ENCODE data around the gene ETS1.

ETS1 gene

DNA sequence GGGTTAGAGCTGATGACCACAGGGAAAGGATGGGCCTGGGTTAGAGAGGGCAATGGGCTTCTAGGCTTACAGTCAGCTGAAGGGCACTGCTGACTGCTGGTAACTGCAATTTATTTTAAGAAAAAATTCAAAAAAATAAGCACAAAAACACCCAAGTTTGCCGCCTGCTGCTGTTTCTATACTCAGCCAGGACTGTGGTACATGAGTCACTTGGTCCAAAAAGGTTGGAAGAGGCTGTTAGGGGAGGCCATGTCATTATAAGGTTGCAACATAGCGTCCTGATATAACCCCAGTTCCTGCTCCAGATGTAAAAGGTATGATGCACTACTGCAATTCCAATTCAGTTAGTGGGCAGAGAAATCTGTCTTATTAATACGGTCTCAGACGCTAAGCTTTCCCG is 98.9 kb downstream of the ETS1 start:
- no peak overlapping the region for H3K4me3 ChIP-seq (ENCODE audit: low read length)
- H2BK120ac ChIP-seq (ENCODE audit: low read depth, low read length), result no peak overlapping the region
- H3K23ac ChIP-seq (ENCODE audit: low read length), result no peak overlapping the region
- no peak overlapping the region for H3K18ac ChIP-seq (ENCODE audit: low read length)
- no peaks in the 10 kb centered on the region for H3K36me3 ChIP-seq (ENCODE audit: control insufficient read depth, insufficient read depth, low read length)
- no peaks in the 10 kb centered on the region for H3K27me3 ChIP-seq (ENCODE audit: insufficient read depth, low read length, poor library complexity)
- DNase-seq, result no peak
- H3K27ac ChIP-seq (ENCODE audit: low read depth, low read length), result no peak overlapping the region
- no peak overlapping the region for H2BK15ac ChIP-seq (replicated peaks; ENCODE audit: low read depth)
- no peak overlapping the region for H3K9ac ChIP-seq (ENCODE audit: low read length)
- H2AK5ac ChIP-seq (ENCODE audit: low read length), result no peak overlapping the region
- no peak overlapping the region for H2BK5ac ChIP-seq (ENCODE audit: low read length)
- no peak overlapping the region for H3K4ac ChIP-seq (ENCODE audit: low read depth, low read length)
- H3K4me2 ChIP-seq (ENCODE audit: low read length), result no peak overlapping the region
- no peaks in the 10 kb centered on the region for H3K4me1 ChIP-seq (ENCODE audit: control insufficient read depth, low read depth, low read length)
- no peak overlapping the region for H4K5ac ChIP-seq (ENCODE audit: low read length)
- H3K56ac ChIP-seq (ENCODE audit: low read length), result no peak overlapping the region
- WGBS (ENCODE audit: extremely low coverage, insufficient coverage, low lambda C conversion rate), result no CpG with 5 or more reads among the region's 5 CpGs
- H3K79me1 ChIP-seq (ENCODE audit: low read length), result peaks cover 9% of the 10 kb centered on the region
- H4K8ac ChIP-seq (ENCODE audit: low read depth, low read length), result no peak overlapping the region
- peaks cover 3% of the 10 kb centered on the region for H3K79me2 ChIP-seq (ENCODE audit: control insufficient read depth, insufficient read depth, low read length)

DNA sequence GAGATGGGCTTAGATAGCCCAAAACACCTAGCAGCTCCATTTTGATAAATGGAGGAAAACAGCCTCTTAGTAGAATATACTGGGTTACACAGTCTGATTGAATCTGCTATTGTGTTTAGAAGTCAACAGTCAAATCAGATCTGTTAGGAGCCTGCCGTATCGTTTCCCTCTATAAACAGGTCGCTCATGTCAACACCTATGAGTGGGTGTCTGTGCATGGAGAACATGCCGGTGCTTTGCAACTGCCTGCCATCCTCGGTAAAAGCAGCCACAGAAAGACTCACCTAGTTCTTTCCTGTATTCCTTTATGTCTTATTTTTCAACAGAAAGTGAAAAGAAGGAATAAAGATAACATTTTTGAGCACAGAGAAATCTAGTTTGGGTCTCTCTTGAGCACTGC is 99.4 kb downstream of the ETS1 start:
- peaks cover 3% of the 10 kb centered on the region for H3K79me2 ChIP-seq (ENCODE audit: control insufficient read depth, insufficient read depth, low read length)
- H4K8ac ChIP-seq (ENCODE audit: low read depth, low read length), result no peak overlapping the region
- H2BK120ac ChIP-seq (ENCODE audit: low read depth, low read length), result no peak overlapping the region
- no peak overlapping the region for H3K56ac ChIP-seq (ENCODE audit: low read length)
- no peak overlapping the region for H3K27ac ChIP-seq (ENCODE audit: low read depth, low read length)
- H3K9ac ChIP-seq (ENCODE audit: low read length), result no peak overlapping the region
- H3K4me1 ChIP-seq (ENCODE audit: control insufficient read depth, low read depth, low read length), result no peaks in the 10 kb centered on the region
- no peaks in the 10 kb centered on the region for H3K36me3 ChIP-seq (ENCODE audit: control insufficient read depth, insufficient read depth, low read length)
- H2AK5ac ChIP-seq (ENCODE audit: low read length), result no peak overlapping the region
- no peak overlapping the region for H4K5ac ChIP-seq (ENCODE audit: low read length)
- no peak for DNase-seq
- no peak overlapping the region for H3K4me2 ChIP-seq (ENCODE audit: low read length)
- H3K27me3 ChIP-seq (ENCODE audit: insufficient read depth, low read length, poor library complexity), result no peaks in the 10 kb centered on the region
- no CpG with 5 or more reads among the region's 5 CpGs for WGBS (ENCODE audit: extremely low coverage, insufficient coverage, low lambda C conversion rate)
- H2BK15ac ChIP-seq (replicated peaks; ENCODE audit: low read depth), result no peak overlapping the region
- no peak overlapping the region for H3K4ac ChIP-seq (ENCODE audit: low read depth, low read length)
- no peak overlapping the region for H3K18ac ChIP-seq (ENCODE audit: low read length)
- no peak overlapping the region for H2BK5ac ChIP-seq (ENCODE audit: low read length)
- no peak overlapping the region for H3K23ac ChIP-seq (ENCODE audit: low read length)
- H3K4me3 ChIP-seq (ENCODE audit: low read length), result no peak overlapping the region
- peaks cover 5% of the 10 kb centered on the region for H3K79me1 ChIP-seq (ENCODE audit: low read length)

- H3K79me2 ChIP-seq (ENCODE audit: control insufficient read depth, insufficient read depth, low read length), result no peaks in the 10 kb centered on the region
Observed at GRCh38 chr11:128484172-128484571, 103.2 kb downstream of the ETS1 start.

DNA sequence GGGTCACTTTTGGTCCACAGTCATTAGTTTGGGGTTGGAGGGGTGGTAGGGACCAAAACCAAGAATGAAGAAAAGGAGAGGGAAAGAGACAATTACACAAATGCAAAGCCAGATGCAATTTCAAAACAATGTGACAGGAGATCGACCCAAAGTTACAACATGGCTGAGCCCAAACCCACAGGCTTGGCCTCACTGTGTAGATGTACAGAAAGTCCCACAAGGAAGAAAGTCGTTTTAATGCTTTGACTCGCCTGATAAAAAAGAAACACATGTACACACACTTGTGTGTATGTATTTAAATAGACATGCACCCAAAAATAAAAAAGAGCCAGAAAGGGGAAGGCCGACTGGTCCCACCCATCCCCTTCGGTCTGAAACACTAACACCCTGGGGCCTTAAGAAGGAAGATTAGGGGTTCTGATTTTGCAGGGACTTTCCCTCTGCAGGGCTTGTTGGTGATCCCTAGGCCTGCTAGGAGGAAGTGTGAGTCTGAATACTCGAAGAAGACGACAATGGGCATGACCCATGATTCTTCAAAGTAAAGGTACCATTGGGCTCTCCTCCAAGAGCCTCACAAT is 104.1 kb downstream of the ETS1 start:
- Histone ChIP-seq H3K36me3 (ENCODE audit: control insufficient read depth, insufficient read depth, low read length) (no peaks in the 10 kb centered on the region), H3K79me1 (ENCODE audit: low read length) (no peaks in the 10 kb centered on the region), H4K5ac (ENCODE audit: low read length) (no peak overlapping the region), H3K4ac (ENCODE audit: low read depth, low read length) (no peak overlapping the region), H3K4me3 (ENCODE audit: low read length) (no peak overlapping the region), H2BK120ac (ENCODE audit: low read depth, low read length) (no peak overlapping the region), H3K56ac (ENCODE audit: low read length) (no peak overlapping the region), H3K4me2 (ENCODE audit: low read length) (no peak overlapping the region), H3K79me2 (ENCODE audit: control insufficient read depth, insufficient read depth, low read length) (no peaks in the 10 kb centered on the region), H3K9ac (ENCODE audit: low read length) (no peak overlapping the region), H4K8ac (ENCODE audit: low read depth, low read length) (no peak overlapping the region), H2BK15ac (replicated peaks; ENCODE audit: low read depth) (no peak overlapping the region), H3K27ac (ENCODE audit: low read depth, low read length) (no peak overlapping the region), H3K23ac (ENCODE audit: low read length) (no peak overlapping the region), H2BK5ac (ENCODE audit: low read length) (no peak overlapping the region), H3K4me1 (ENCODE audit: control insufficient read depth, low read depth, low read length) (no peaks in the 10 kb centered on the region), H3K27me3 (ENCODE audit: insufficient read depth, low read length, poor library complexity) (no peaks in the 10 kb centered on the region), H2AK5ac (ENCODE audit: low read length) (no peak overlapping the region), H3K18ac (ENCODE audit: low read length) (no peak overlapping the region)
- no peak for DNase-seq
- WGBS (ENCODE audit: extremely low coverage, insufficient coverage, low lambda C conversion rate), result no CpG with 5 or more reads among the region's 7 CpGs

More at GRCh38 chr11:128484172-128484571, 103.2 kb downstream of the ETS1 start:
- H3K4me2 ChIP-seq (ENCODE audit: low read length), result no peak overlapping the region
- H4K8ac ChIP-seq (ENCODE audit: low read depth, low read length), result no peak overlapping the region
- H3K4me1 ChIP-seq (ENCODE audit: control insufficient read depth, low read depth, low read length), result no peaks in the 10 kb centered on the region
- H4K5ac ChIP-seq (ENCODE audit: low read length), result no peak overlapping the region
- no peak overlapping the region for H3K4ac ChIP-seq (ENCODE audit: low read depth, low read length)
- H3K27me3 ChIP-seq (ENCODE audit: insufficient read depth, low read length, poor library complexity), result no peaks in the 10 kb centered on the region
- no peak overlapping the region for H3K4me3 ChIP-seq (ENCODE audit: low read length)
- H3K36me3 ChIP-seq (ENCODE audit: control insufficient read depth, insufficient read depth, low read length), result no peaks in the 10 kb centered on the region
- H2BK120ac ChIP-seq (ENCODE audit: low read depth, low read length), result no peak overlapping the region
- no peak overlapping the region for H3K27ac ChIP-seq (ENCODE audit: low read depth, low read length)
- DNase-seq, result peak; percentile 64
- no peak overlapping the region for H3K56ac ChIP-seq (ENCODE audit: low read length)
- no peak overlapping the region for H2BK5ac ChIP-seq (ENCODE audit: low read length)
- WGBS (ENCODE audit: extremely low coverage, insufficient coverage, low lambda C conversion rate), result no CpG with 5 or more reads among the region's 4 CpGs
- H3K18ac ChIP-seq (ENCODE audit: low read length), result no peak overlapping the region
- no peak overlapping the region for H2BK15ac ChIP-seq (replicated peaks; ENCODE audit: low read depth)
- H2AK5ac ChIP-seq (ENCODE audit: low read length), result no peak overlapping the region
- no peak overlapping the region for H3K9ac ChIP-seq (ENCODE audit: low read length)
- H3K23ac ChIP-seq (ENCODE audit: low read length), result no peak overlapping the region
- no peaks in the 10 kb centered on the region for H3K79me1 ChIP-seq (ENCODE audit: low read length)

- no peak overlapping the region for H3K4ac ChIP-seq (ENCODE audit: low read depth, low read length)
- H3K9ac ChIP-seq (ENCODE audit: low read length), result no peak overlapping the region
- no peak overlapping the region for H2BK15ac ChIP-seq (replicated peaks; ENCODE audit: low read depth)
- WGBS (ENCODE audit: extremely low coverage, insufficient coverage, low lambda C conversion rate), result no CpG with 5 or more reads among the region's 11 CpGs
- no peak for DNase-seq
- H3K18ac ChIP-seq (ENCODE audit: low read length), result no peak overlapping the region
- H3K27me3 ChIP-seq (ENCODE audit: insufficient read depth, low read length, poor library complexity), result no peaks in the 10 kb centered on the region
- H4K5ac ChIP-seq (ENCODE audit: low read length), result no peak overlapping the region
- H3K4me1 ChIP-seq (ENCODE audit: control insufficient read depth, low read depth, low read length), result no peaks in the 10 kb centered on the region
- no peak overlapping the region for H3K23ac ChIP-seq (ENCODE audit: low read length)
- no peaks in the 10 kb centered on the region for H3K79me1 ChIP-seq (ENCODE audit: low read length)
- H3K4me3 ChIP-seq (ENCODE audit: low read length), result no peak overlapping the region
- no peaks in the 10 kb centered on the region for H3K79me2 ChIP-seq (ENCODE audit: control insufficient read depth, insufficient read depth, low read length)
- no peak overlapping the region for H4K8ac ChIP-seq (ENCODE audit: low read depth, low read length)
- H3K4me2 ChIP-seq (ENCODE audit: low read length), result no peak overlapping the region
- H3K56ac ChIP-seq (ENCODE audit: low read length), result no peak overlapping the region
- H2BK5ac ChIP-seq (ENCODE audit: low read length), result no peak overlapping the region
- no peaks in the 10 kb centered on the region for H3K36me3 ChIP-seq (ENCODE audit: control insufficient read depth, insufficient read depth, low read length)
- H2AK5ac ChIP-seq (ENCODE audit: low read length), result no peak overlapping the region
- no peak overlapping the region for H2BK120ac ChIP-seq (ENCODE audit: low read depth, low read length)
- no peak overlapping the region for H3K27ac ChIP-seq (ENCODE audit: low read depth, low read length)
Observed at GRCh38 chr11:128482512-128483191, 104.7 kb downstream of the ETS1 start.

DNA sequence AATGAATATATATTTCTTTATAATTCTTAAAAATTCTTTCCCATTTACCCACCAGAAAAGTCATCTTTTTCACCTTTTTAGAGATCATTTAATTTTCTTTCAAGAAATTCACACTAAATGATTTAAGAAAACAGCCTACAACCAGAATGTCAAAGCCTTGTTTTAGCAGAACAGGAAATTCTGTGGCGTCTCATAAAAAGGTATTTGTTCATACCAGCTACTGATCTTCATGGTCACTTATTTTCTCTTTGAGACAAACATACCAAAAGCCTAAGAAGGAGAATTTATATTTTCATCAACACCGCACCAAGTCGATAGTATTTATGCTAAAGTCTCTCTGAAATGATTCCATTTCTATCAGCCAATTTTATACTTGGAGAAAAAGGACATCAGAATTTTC is 105.3 kb downstream of the ETS1 start:
- no peak overlapping the region for H3K9ac ChIP-seq (ENCODE audit: low read length)
- no peak overlapping the region for H2AK5ac ChIP-seq (ENCODE audit: low read length)
- no peak overlapping the region for H4K8ac ChIP-seq (ENCODE audit: low read depth, low read length)
- no peaks in the 10 kb centered on the region for H3K79me1 ChIP-seq (ENCODE audit: low read length)
- H2BK15ac ChIP-seq (replicated peaks; ENCODE audit: low read depth), result no peak overlapping the region
- H3K18ac ChIP-seq (ENCODE audit: low read length), result no peak overlapping the region
- H2BK120ac ChIP-seq (ENCODE audit: low read depth, low read length), result no peak overlapping the region
- no peak overlapping the region for H3K27ac ChIP-seq (ENCODE audit: low read depth, low read length)
- no peaks in the 10 kb centered on the region for H3K27me3 ChIP-seq (ENCODE audit: insufficient read depth, low read length, poor library complexity)
- peaks cover 3% of the 10 kb centered on the region for H3K4me1 ChIP-seq (ENCODE audit: control insufficient read depth, low read depth, low read length)
- H3K36me3 ChIP-seq (ENCODE audit: control insufficient read depth, insufficient read depth, low read length), result no peaks in the 10 kb centered on the region
- no peak overlapping the region for H3K23ac ChIP-seq (ENCODE audit: low read length)
- no peak overlapping the region for H2BK5ac ChIP-seq (ENCODE audit: low read length)
- H4K5ac ChIP-seq (ENCODE audit: low read length), result no peak overlapping the region
- DNase-seq, result no peak
- WGBS (ENCODE audit: extremely low coverage, insufficient coverage, low lambda C conversion rate), result no CpG with 5 or more reads among the region's 3 CpGs
- H3K4me3 ChIP-seq (ENCODE audit: low read length), result no peak overlapping the region
- no peak overlapping the region for H3K56ac ChIP-seq (ENCODE audit: low read length)
- no peaks in the 10 kb centered on the region for H3K79me2 ChIP-seq (ENCODE audit: control insufficient read depth, insufficient read depth, low read length)
- H3K4ac ChIP-seq (ENCODE audit: low read depth, low read length), result no peak overlapping the region
- H3K4me2 ChIP-seq (ENCODE audit: low read length), result no peak overlapping the region

All from mesendoderm (in vitro differentiated cells).